Parathyroid adenoma (tissue), 2 donors: ENCODE results near the gene C17orf107.

Experiments
- H2AFZ ChIP-seq: fragments of 300-600 bp; sonication (generic); one replicate; pipeline ENCODE4 v1.7.0; 2017; ENCODE audit warnings: antibody characterized with exemption, mild to moderate bottlenecking
- H3K27ac ChIP-seq: fragments of 300-600 bp; sonication (generic); one replicate; pipeline ENCODE4 v1.7.0; 2017
- H3K27me3 ChIP-seq: fragments of 300-600 bp; sonication (generic); one replicate; pipeline ENCODE4 v1.7.0; 2017; ENCODE audit warnings: low read length; ENCODE audit not compliant: control insufficient read depth, insufficient read depth
- H3K36me3 ChIP-seq: fragments of 300-600 bp; sonication (generic); one replicate; pipeline ENCODE4 v1.7.0; 2017; ENCODE audit warnings: low read length; ENCODE audit not compliant: control insufficient read depth, insufficient read depth
- H3K4me1 ChIP-seq: fragments of 300-600 bp; sonication (generic); one replicate; pipeline ENCODE4 v1.7.0; 2017; ENCODE audit warnings: control low read depth
- H3K4me2 ChIP-seq: fragments of 300-600 bp; sonication (generic); one replicate; pipeline ENCODE4 v1.7.0; 2017; ENCODE audit warnings: low read length
- H3K4me3 ChIP-seq: fragments of 300-600 bp; sonication (generic); one replicate; pipeline ENCODE4 v1.7.0; 2017; ENCODE audit warnings: low read depth, low read length
- H3K79me2 ChIP-seq: fragments of 300-600 bp; sonication (generic); one replicate; pipeline ENCODE4 v1.7.0; 2017; ENCODE audit warnings: control low read depth
- H3K9ac ChIP-seq: fragments of 300-600 bp; sonication (generic); one replicate; pipeline ENCODE4 v1.7.0; 2017; ENCODE audit warnings: mild to moderate bottlenecking
- H3K9me3 ChIP-seq: fragments of 300-600 bp; sonication (generic); one replicate; pipeline ENCODE4 v1.7.0; 2017; ENCODE audit warnings: low read length; ENCODE audit not compliant: control insufficient read depth
- CTCF ChIP-seq: fragments of 300-600 bp; sonication (generic); IDR thresholded peaks from one replicate; pipeline ENCODE4 v1.7.0; 2017; ENCODE audit warnings: antibody characterized with exemption, mild to moderate bottlenecking
- donor health status: primary hyperparathyroidism.

The C17orf107 gene

GRCh38 chr17:4932756-4933155 lies 33.4 kb downstream of the C17orf107 start:
- Histone ChIP-seq H3K27ac (no peak overlapping the region), H2AFZ (no peak overlapping the region), H3K4me3 (no peak overlapping the region), H3K27me3 (no peaks in the 10 kb centered on the region), H3K9ac (no peak overlapping the region), H3K36me3 (no peaks in the 10 kb centered on the region), H3K9me3 (no peaks in the 10 kb centered on the region), H3K4me1 (no peaks in the 10 kb centered on the region), H3K4me2 (no peak overlapping the region), H3K79me2 (no peaks in the 10 kb centered on the region)
- TF ChIP-seq CTCF, result no peak

GRCh38 chr17:4933646-4934045 lies 34.3 kb downstream of the C17orf107 start:
- TF ChIP-seq CTCF, result no peak
- Histone ChIP-seq H3K27me3 (no peaks in the 10 kb centered on the region), H3K79me2 (peaks cover 4% of the 10 kb centered on the region), H3K4me1 (peaks cover 6% of the 10 kb centered on the region), H3K4me3 (no peak overlapping the region), H3K27ac (no peak overlapping the region), H2AFZ (no peak overlapping the region), H3K9me3 (no peaks in the 10 kb centered on the region), H3K4me2 (no peak overlapping the region), H3K9ac (no peak overlapping the region), H3K36me3 (no peaks in the 10 kb centered on the region)

GRCh38 chr17:4934173-4934979 lies 35.0 kb downstream of the C17orf107 start:
- Histone ChIP-seq H3K36me3 (no peaks in the 10 kb centered on the region), H3K27ac (no peak overlapping the region), H3K4me1 (peaks cover 6% of the 10 kb centered on the region), H3K9me3 (no peaks in the 10 kb centered on the region), H3K4me3 (no peak overlapping the region), H3K9ac (no peak overlapping the region), H2AFZ (peak overlapping the region; percentile 16), H3K4me2 (no peak overlapping the region), H3K27me3 (no peaks in the 10 kb centered on the region), H3K79me2 (peaks cover 8% of the 10 kb centered on the region)
- TF ChIP-seq CTCF, result no peak

- Histone ChIP-seq H3K79me2 (peaks cover 9% of the 10 kb centered on the region), H3K9me3 (no peaks in the 10 kb centered on the region), H3K27me3 (no peaks in the 10 kb centered on the region), H3K4me2 (no peak overlapping the region), H3K4me3 (no peak overlapping the region), H3K4me1 (peaks cover 6% of the 10 kb centered on the region), H2AFZ (no peak overlapping the region), H3K9ac (no peak overlapping the region), H3K27ac (no peak overlapping the region), H3K36me3 (no peaks in the 10 kb centered on the region)
- TF ChIP-seq CTCF, result no peak
These were observed 36.3 kb downstream of the C17orf107 start for GRCh38 chr17:4935650-4936049.

GRCh38 chr17:4936436-4936835 lies 37.1 kb downstream of the C17orf107 start:
- H3K27me3 ChIP-seq, result no peaks in the 10 kb centered on the region
- no peak overlapping the region for H3K4me3 ChIP-seq
- H3K36me3 ChIP-seq, result no peaks in the 10 kb centered on the region
- no peak overlapping the region for H3K9ac ChIP-seq
- no peak overlapping the region for H3K4me2 ChIP-seq
- H3K27ac ChIP-seq, result no peak overlapping the region
- no peak overlapping the region for H2AFZ ChIP-seq
- peaks cover 12% of the 10 kb centered on the region for H3K4me1 ChIP-seq
- H3K79me2 ChIP-seq, result peaks cover 15% of the 10 kb centered on the region
- no peak for TF ChIP-seq CTCF
- no peaks in the 10 kb centered on the region for H3K9me3 ChIP-seq
